H1 (cell line): ENCODE data around the gene KCTD20. TPM values are rescaled to one million over a fixed set of nuclear protein-coding genes. Genes with fewer than 3 reads are reported as not detected.
A peak's percentile ranks its signal among the peaks of the same experiment; 100 is the strongest.

ENCODE experiments used
- CTCF ChIA-PET: fragments of 300-600 bp; sonication (Branson Sonifier 250); formaldehyde crosslinking; loops from one replicate; lab custom pipeline; 2021; ENCODE audit not compliant: partially characterized antibody; lab: Charles Lee
- POLR2A ChIA-PET: fragments of 300-600 bp; sonication (Branson Sonifier 250); formaldehyde crosslinking; loops from one replicate; lab custom pipeline; 2021; ENCODE audit warnings: inconsistent platforms; ENCODE audit not compliant: partially characterized antibody; lab: Charles Lee
- DNase-seq, 2 experiments: peaks; one replicate each; pipeline versions ENCODE4 v3.0.0 to v3.0.0-alpha.2; 2010 to 2022; ENCODE audit warnings: low spot score in 2 of 2, low read depth in 1 of 2, mixed read lengths in 1 of 2
- FAIRE-seq: peaks from 2 replicates; lab custom pipeline; 2011; peaks lifted over from hg19 to GRCh38; lab: Jason Lieb, UNC
- H2AFZ ChIP-seq: 2 replicates; pipeline ENCODE4 v1.8.1; 2012; ENCODE audit warnings: low read length, inconsistent platforms
- H2AK5ac ChIP-seq: 2 replicates; pipeline ENCODE4 v1.6.1; 2013; ENCODE audit warnings: low read depth, low read length
- H2BK120ac ChIP-seq: replicated peaks from 2 replicates; pipeline ENCODE3; 2013; ENCODE audit warnings: low read depth, low read length, inconsistent platforms
- H2BK12ac ChIP-seq: 2 replicates; pipeline ENCODE4 v1.6.1; 2013; ENCODE audit warnings: low read depth, low read length
- H2BK15ac ChIP-seq: 2 replicates; pipeline ENCODE4 v1.6.1; 2013; ENCODE audit warnings: low read length
- H2BK20ac ChIP-seq: 2 replicates; pipeline ENCODE4 v1.6.1; 2013; ENCODE audit warnings: low read length
- H2BK5ac ChIP-seq: 2 replicates; pipeline ENCODE4 v1.6.1; 2013; ENCODE audit warnings: low read depth, low read length
- H3K14ac ChIP-seq: 2 replicates; pipeline ENCODE4 v1.6.1; 2013; ENCODE audit warnings: inconsistent platforms; ENCODE audit not compliant: insufficient read length
- H3K18ac ChIP-seq: 2 replicates; pipeline ENCODE4 v1.6.1; 2013; ENCODE audit warnings: low read length; ENCODE audit errors: extremely low read depth
- H3K23ac ChIP-seq: 2 replicates; pipeline ENCODE4 v1.6.1; 2013; ENCODE audit warnings: inconsistent platforms; ENCODE audit not compliant: insufficient read length
- H3K23me2 ChIP-seq: 2 replicates; pipeline ENCODE4 v1.6.1; 2013; ENCODE audit warnings: low read depth, low read length
- H3K27ac ChIP-seq: 2 replicates; pipeline ENCODE4 v1.6.1; 2011; ENCODE audit warnings: low read depth, low read length, inconsistent platforms
- H3K27me3 ChIP-seq, 4 experiments: replicated peaks in 1 of 4; 1 replicate in 1 of 4; 2 replicates in 3 of 4; pipeline versions ENCODE4 v1.6.1 to v1.8.1; 2011 to 2013; ENCODE audit warnings: low read length in 3 of 4, mild to moderate bottlenecking in 3 of 4, inconsistent platforms in 2 of 4, mixed read lengths in 2 of 4, moderate library complexity in 1 of 4; ENCODE audit not compliant: control insufficient read depth in 3 of 4, insufficient read depth in 3 of 4; ENCODE audit errors: extremely low read depth in 1 of 4
- H3K36me3 ChIP-seq, 4 experiments: 2 replicates each; pipeline versions ENCODE4 v1.6.1 to v1.8.1; 2011 to 2013; ENCODE audit warnings: mild to moderate bottlenecking in 4 of 4, low read length in 3 of 4, moderate library complexity in 2 of 4, control low read depth in 1 of 4, inconsistent platforms in 1 of 4; ENCODE audit not compliant: insufficient read depth in 4 of 4, control insufficient read depth in 2 of 4
- H3K4ac ChIP-seq: replicated peaks from 2 replicates; pipeline ENCODE3; 2013; ENCODE audit warnings: low read length, low read depth, mixed read lengths, inconsistent platforms; ENCODE audit not compliant: insufficient read length
- H3K4me1 ChIP-seq, 4 experiments: replicated peaks in 1 of 4; 1 replicate in 1 of 4; 2 replicates in 3 of 4; pipeline versions ENCODE4 v1.6.1 to v1.8.1; 2011 to 2013; ENCODE audit warnings: low read length in 3 of 4, inconsistent platforms in 2 of 4, mixed read lengths in 1 of 4; ENCODE audit not compliant: insufficient read depth in 4 of 4, control insufficient read depth in 3 of 4
- H3K4me2 ChIP-seq, 2 experiments: 2 replicates each; pipeline versions ENCODE4 v1.6.1 to v1.8.1; 2011 to 2013; ENCODE audit warnings: low read depth in 2 of 2, low read length in 2 of 2, control low read depth in 1 of 2, inconsistent platforms in 1 of 2, mild to moderate bottlenecking in 1 of 2; ENCODE audit not compliant: insufficient read depth in 1 of 2
- H3K4me3 ChIP-seq, 4 experiments: fragments of 200-600, 300-600 bp in 1 of 4; sonication (generic), shearing (Covaris generic), sonication (Bioruptor Twin) in 1 of 4; 2 replicates each; pipeline versions ENCODE4 v1.5.1 to v1.8.1; 2011 to 2016; ENCODE audit warnings: low read length in 4 of 4, low read depth in 3 of 4, control low read depth in 2 of 4, inconsistent platforms in 2 of 4, mild to moderate bottlenecking in 2 of 4, mixed read lengths in 1 of 4, moderate library complexity in 1 of 4; ENCODE audit not compliant: insufficient read depth in 2 of 4; ENCODE audit errors: extremely low read depth in 1 of 4
- H3K56ac ChIP-seq: replicated peaks from 2 replicates; pipeline ENCODE3; 2013; ENCODE audit warnings: low read depth, mild to moderate bottlenecking, mixed read lengths, low read length, inconsistent platforms; ENCODE audit not compliant: insufficient read length
- H3K79me1 ChIP-seq: 2 replicates; pipeline ENCODE4 v1.6.1; 2013; ENCODE audit warnings: low read depth, low read length, control low read depth
- H3K79me2 ChIP-seq, 2 experiments: 2 replicates each; pipeline versions ENCODE4 v1.6.1 to v1.8.1; 2012 to 2013; ENCODE audit warnings: low read length in 2 of 2, mild to moderate bottlenecking in 2 of 2, inconsistent platforms in 1 of 2; ENCODE audit not compliant: insufficient read depth in 2 of 2, control insufficient read depth in 1 of 2
- H3K9ac ChIP-seq, 4 experiments: replicated peaks in 1 of 4; 1 replicate in 1 of 4; 2 replicates in 3 of 4; pipeline versions ENCODE4 v1.6.1 to v1.8.1; 2011 to 2013; ENCODE audit warnings: low read depth in 3 of 4, low read length in 3 of 4, control low read depth in 2 of 4, mild to moderate bottlenecking in 2 of 4, moderate library complexity in 2 of 4, inconsistent platforms in 1 of 4; ENCODE audit errors: extremely low read depth in 1 of 4
- H3K9me3 ChIP-seq, 2 experiments: 2 replicates each; pipeline versions ENCODE4 v1.6.1 to v1.8.1; 2012 to 2013; ENCODE audit warnings: mild to moderate bottlenecking in 2 of 2, moderate library complexity in 2 of 2, control low read depth in 1 of 2, inconsistent platforms in 1 of 2, low read depth in 1 of 2, low read length in 1 of 2, mixed read lengths in 1 of 2; ENCODE audit not compliant: insufficient read depth in 2 of 2
- H4K20me1 ChIP-seq, 2 experiments: replicated peaks in 1 of 2; 2 replicates each; pipeline versions ENCODE3 to v1.8.1; 2011 to 2013; ENCODE audit warnings: inconsistent platforms in 2 of 2, low read length in 2 of 2, mild to moderate bottlenecking in 1 of 2; ENCODE audit not compliant: insufficient read depth in 2 of 2, control insufficient read depth in 1 of 2
- H4K5ac ChIP-seq: 2 replicates; pipeline ENCODE4 v1.6.1; 2013; ENCODE audit warnings: low read length, low read depth, mixed read lengths, inconsistent platforms; ENCODE audit not compliant: insufficient read length
- H4K8ac ChIP-seq: 2 replicates; pipeline ENCODE4 v1.8.0; 2013; ENCODE audit warnings: mild to moderate bottlenecking, moderate library complexity, low read length, inconsistent platforms; ENCODE audit not compliant: insufficient read depth; ENCODE audit errors: extremely low read depth
- H4K91ac ChIP-seq: replicated peaks from 2 replicates; pipeline ENCODE3; 2013; ENCODE audit warnings: low read length, mixed read lengths, inconsistent platforms; ENCODE audit not compliant: insufficient read length
- ATF2 ChIP-seq: IDR thresholded peaks from 2 replicates; pipeline ENCODE4 v1.6.1; 2012; ENCODE audit warnings: low read length, inconsistent platforms
- BACH1 ChIP-seq: IDR thresholded peaks from 2 replicates; pipeline ENCODE4 v1.6.1; 2012; ENCODE audit warnings: low read length, improper control_type of control experiment
- GABPA ChIP-seq: IDR thresholded peaks from 2 replicates; pipeline ENCODE4 v1.6.1; 2011; ENCODE audit warnings: mild to moderate bottlenecking, low read length, moderate library complexity, borderline replicate concordance; ENCODE audit not compliant: insufficient read depth
- JUN ChIP-seq: IDR thresholded peaks from 2 replicates; pipeline ENCODE4 v1.6.1; 2011; ENCODE audit warnings: low read depth, mild to moderate bottlenecking, improper control_type of control experiment, low read length
- KDM5A ChIP-seq: fragments of 200-600 bp; IDR thresholded peaks from 2 replicates; pipeline ENCODE4 v1.7.1; 2012; ENCODE audit warnings: mild to moderate bottlenecking, low read length, inconsistent platforms, mixed read lengths
- NANOG ChIP-seq: IDR thresholded peaks from 2 replicates; pipeline ENCODE4 v1.6.1; 2011; ENCODE audit warnings: low read length, low read depth, mild to moderate bottlenecking, inconsistent platforms; ENCODE audit not compliant: insufficient read depth, poor library complexity, severe bottlenecking
- PHF8 ChIP-seq: fragments of 200-600 bp; sonication (generic); conservative IDR thresholded peaks from 2 replicates; pipeline ENCODE4 v1.7.1; 2012; ENCODE audit warnings: low read depth, mild to moderate bottlenecking, inconsistent platforms, low read length, moderate library complexity
- SIN3A ChIP-seq, 2 experiments: IDR thresholded peaks in 1 of 2; conservative IDR thresholded peaks in 1 of 2; 2 replicates each; pipeline ENCODE4 v1.6.1; 2011 to 2012; ENCODE audit warnings: low read length in 2 of 2, improper control_type of control experiment in 1 of 2, low read depth in 1 of 2, mild to moderate bottlenecking in 1 of 2
- SP1 ChIP-seq: IDR thresholded peaks from 2 replicates; pipeline ENCODE4 v1.6.1; 2011; ENCODE audit warnings: low read depth, low read length
- WGBS, 2 experiments: shearing (Covaris generic) in 1 of 2; methylation state at CpG; one replicate each; pipeline versions ENCODE4 v1.1.6 to v1.1.7; 2013 to 2015; ENCODE audit warnings: low lambda C conversion rate in 2 of 2, mixed read lengths in 2 of 2, inconsistent platforms in 1 of 2, low coverage in 1 of 2, missing lambda C conversion rate in 1 of 2; ENCODE audit not compliant: insufficient replicate concordance in 2 of 2, insufficient coverage in 1 of 2, insufficient read length in 1 of 2; ENCODE audit errors: extremely low coverage in 1 of 2, missing lambda C conversion rate in 1 of 2; 5-methylcytosine and 5-hydroxymethylcytosine counted together
- polyA plus RNA-seq, 7 experiments: library from polyadenylated mRNA; depleted of rRNA in 3 of 7; stranded (reverse) in 5 of 7; unstranded in 2 of 7; fragments of >200 nt in 5 of 7; fragments of 200-250 nt in 2 of 7; gene quantifications; 1 replicate in 5 of 7; 2 replicates in 1 of 7; 4 replicates in 1 of 7; pipeline versions ENCODE4 v1.2.1 to v1.2.3, GENCODE V29; 2011 to 2013; ENCODE audit warnings: missing spikeins in 2 of 7, mixed read lengths in 2 of 7
- total RNA-seq: library from RNA; stranded (reverse); fragmentation: NEBNext Ultra II Directional; extraction: Animal tissue kit (Norgen Biotek cat#: 25700); gene quantifications from 2 replicates; pipeline ENCODE4 v1.2.1, GENCODE V29; 2021

Gene KCTD20
- total and polyA plus RNA-seq, 2 of the 8 experiments (the other 6 are each of a cell fraction or from before 2014, with no cell fraction given): 10.1 to 26.2 TPM

- peak overlapping the region in 3 of 4 experiments; percentile 38 to 60 (median 60); a peak in 5 of 7 replicates for H3K9ac ChIP-seq
- H3K79me2 ChIP-seq: no peaks in the 10 kb centered on the region
- H3K18ac ChIP-seq: 0 out of 2 replicates have a peak overlapping the region, but pooled peaks have one; percentile 29
- no peak for FAIRE-seq
- H2BK120ac ChIP-seq: peak overlapping the region; percentile 78
- no peak overlapping the region for H2AK5ac ChIP-seq
- ChIA-PET POLR2A (interaction anchor here (0.5 to 1.3 kb wide), 7 partner anchors 20 to 683 kb away, joined by 3 to 4 read pairs (median 3); partner anchors contain the start of gene ETV7), CTCF (interaction anchor here (0.6 to 1.4 kb wide), 10 partner anchors 14 to 240 kb away, joined by 3 to 6 read pairs (median 3); no protein-coding TSS in a partner anchor)
- no peak overlapping the region for H3K23ac ChIP-seq
- H3K4ac ChIP-seq: peak overlapping the region; percentile 28
- H4K8ac ChIP-seq: peak overlapping the region; percentile 82; the same call in 1 of the 2 replicates
- H3K14ac ChIP-seq: no peak overlapping the region
- peak overlapping the region; percentile 83 for H4K91ac ChIP-seq
- H2BK15ac ChIP-seq: no peak overlapping the region
- peak overlapping the region; percentile 7 for H3K56ac ChIP-seq
- no peak overlapping the region for H2BK20ac ChIP-seq
- no peaks in the 10 kb centered on the region for H3K36me3 ChIP-seq
- no peak overlapping the region for H3K27ac ChIP-seq
- H2AFZ ChIP-seq: peak overlapping the region; percentile 90
- peaks cover 3% of the 10 kb centered on the region; the same call in 1 of the 2 replicates for H3K23me2 ChIP-seq
- DNase-seq: peak; percentile 91 to 97
- H2BK12ac ChIP-seq: no peak overlapping the region
- no peak overlapping the region for H2BK5ac ChIP-seq
- peak overlapping the region; percentile 42 to 64 (median 56); a peak in 7 of 8 replicates for H3K4me3 ChIP-seq
- peak overlapping the region; percentile 66 to 67 for H3K4me2 ChIP-seq
- WGBS, 2 experiments: 2% methylated on average over 51 of the region's 51 CpGs; no CpG with 5 or more reads in 1 of the 2 experiments
- no peaks in the 10 kb centered on the region for H3K27me3 ChIP-seq
- H3K9me3 ChIP-seq: no peaks in the 10 kb centered on the region
- H3K79me1 ChIP-seq: no peaks in the 10 kb centered on the region
- no peaks in the 10 kb centered on the region for H4K20me1 ChIP-seq
- H3K4me1 ChIP-seq: peaks cover 0 to 5% (median 3%) of the 10 kb centered on the region in 4 experiments; a peak in 4 of 7 replicates
- peak overlapping the region; percentile 69 for H4K5ac ChIP-seq
- TF ChIP-seq BACH1 (peak; percentile 89), PHF8 (peak; percentile 65), JUN (no peak), KDM5A (no peak), SIN3A (conservative IDR thresholded peaks at IDR 0.05 in 1 of 2, IDR thresholded peaks at IDR 0.05 in 1 of 2; ENCODE audit: low read depth in 1 of 2, low read length in 2 of 2) (no peak), GABPA (no peak; the same call in 1 of the 2 replicates), ATF2 (no peak), NANOG (no peak), SP1 (no peak)
Measured at GRCh38 chr6:36423101-36423824, 19.5 kb upstream of the KCTD20 start.
